ENCODE measurements around the gene ATG3.

- TF ChIP-seq CTCF (IDR thresholded peaks at IDR 0.05) (no peak), POLR2A (IDR thresholded peaks at IDR 0.05) (no peak)
Measured at GRCh38 chr3:112606098-112606497, 44.3 kb upstream of the ATG3 start.

All from prostate gland (tissue), 2 donors.